Esophagus squamous epithelium (tissue), 4 donors: ENCODE results near the gene CASP3.
"Not testable (repeated sequence)": the region's sequence is repeated elsewhere in the genome, so short reads cannot be mapped to it uniquely, and the experiment has no call there.

Source experiments
- POLR2A ChIP-seq, 4 donors: fragments of 450-650 bp; IDR thresholded peaks; one replicate each; pipeline ENCODE4 v1.6.1; 2017; ENCODE audit warnings: antibody characterized with exemption in 4 of 4, mild to moderate bottlenecking in 4 of 4, moderate library complexity in 3 of 4
- TF ChIP-seq, protein P1 (sequence below), 6 experiments: fragments of 450-650 bp in 4 of 6; fragments of 200-600 bp in 2 of 6; sonication (generic) in 2 of 6; IDR thresholded peaks; one replicate each; pipeline ENCODE4 v1.5.1; 2016 to 2019; ENCODE audit warnings: antibody characterized with exemption in 6 of 6, mild to moderate bottlenecking in 4 of 6, moderate library complexity in 4 of 6

DNA sequence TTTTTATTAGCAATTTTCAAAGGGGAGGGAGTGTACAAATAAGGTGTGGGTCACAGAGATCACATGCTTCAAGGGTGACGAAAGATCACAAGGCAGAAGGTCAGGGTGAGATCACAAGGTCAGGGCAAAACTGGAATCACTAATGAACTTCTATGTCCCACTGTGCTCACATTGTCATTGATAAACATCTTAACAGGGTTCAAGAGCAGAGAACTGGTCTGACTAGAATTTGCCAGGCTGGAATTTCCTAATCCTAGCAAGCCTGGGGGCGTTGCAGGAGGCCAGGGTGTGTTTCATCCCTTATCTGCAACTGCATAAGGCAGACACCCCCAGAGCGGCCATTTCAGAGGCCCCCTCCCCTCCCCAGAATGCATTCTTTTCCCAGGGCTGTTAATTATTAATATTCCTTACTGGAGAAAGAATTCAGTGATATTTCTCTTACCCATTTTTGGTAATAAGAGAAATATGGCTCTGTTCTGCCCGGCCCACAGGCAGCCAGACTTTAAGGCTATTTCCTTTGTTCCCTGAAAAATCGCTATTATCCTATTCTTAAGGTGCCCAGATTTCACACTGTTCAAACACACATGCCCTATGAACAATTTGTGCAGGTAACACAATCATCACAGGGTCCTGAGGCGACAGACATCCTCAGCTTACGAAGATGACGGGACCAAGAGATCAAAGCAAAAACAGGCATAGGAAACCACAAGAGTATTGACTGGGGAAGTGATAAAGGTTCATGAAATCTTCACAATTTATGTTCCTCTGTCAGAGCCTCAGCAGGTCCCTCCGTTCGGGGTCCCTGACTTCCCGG is 23.3 kb downstream of the CASP3 start:
- TF ChIP-seq, protein P1, sequence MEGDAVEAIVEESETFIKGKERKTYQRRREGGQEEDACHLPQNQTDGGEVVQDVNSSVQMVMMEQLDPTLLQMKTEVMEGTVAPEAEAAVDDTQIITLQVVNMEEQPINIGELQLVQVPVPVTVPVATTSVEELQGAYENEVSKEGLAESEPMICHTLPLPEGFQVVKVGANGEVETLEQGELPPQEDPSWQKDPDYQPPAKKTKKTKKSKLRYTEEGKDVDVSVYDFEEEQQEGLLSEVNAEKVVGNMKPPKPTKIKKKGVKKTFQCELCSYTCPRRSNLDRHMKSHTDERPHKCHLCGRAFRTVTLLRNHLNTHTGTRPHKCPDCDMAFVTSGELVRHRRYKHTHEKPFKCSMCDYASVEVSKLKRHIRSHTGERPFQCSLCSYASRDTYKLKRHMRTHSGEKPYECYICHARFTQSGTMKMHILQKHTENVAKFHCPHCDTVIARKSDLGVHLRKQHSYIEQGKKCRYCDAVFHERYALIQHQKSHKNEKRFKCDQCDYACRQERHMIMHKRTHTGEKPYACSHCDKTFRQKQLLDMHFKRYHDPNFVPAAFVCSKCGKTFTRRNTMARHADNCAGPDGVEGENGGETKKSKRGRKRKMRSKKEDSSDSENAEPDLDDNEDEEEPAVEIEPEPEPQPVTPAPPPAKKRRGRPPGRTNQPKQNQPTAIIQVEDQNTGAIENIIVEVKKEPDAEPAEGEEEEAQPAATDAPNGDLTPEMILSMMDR (IDR thresholded peaks at IDR 0.05) = not testable (repeated sequence)
- TF ChIP-seq POLR2A (IDR thresholded peaks at IDR 0.05) = not testable (repeated sequence)
